K562 (cell line): ENCODE measurements around the gene DAGLA. TPM values are rescaled to one million over a fixed set of nuclear protein-coding genes. Genes with fewer than 3 reads are reported as not detected.

Experiments used
- ASH1L ChIP-seq: fragments of 450-650 bp; IDR thresholded peaks from 2 replicates; pipeline ENCODE4 v1.6.1; 2018; ENCODE audit warnings: borderline replicate concordance, mild to moderate bottlenecking, low read depth; ENCODE audit not compliant: partially characterized antibody
- BCLAF1 ChIP-seq, 2 experiments: fragments of 450-650 bp in 1 of 2; IDR thresholded peaks; 2 replicates each; pipeline ENCODE4 v1.6.1; 2011 to 2017; ENCODE audit warnings: low read depth in 2 of 2, antibody characterized with exemption in 1 of 2, borderline replicate concordance in 1 of 2, low read length in 1 of 2, mild to moderate bottlenecking in 1 of 2, mixed read lengths in 1 of 2; ENCODE audit not compliant: control insufficient read depth in 1 of 2
- EHMT2 ChIP-seq: fragments of 450-650 bp; IDR thresholded peaks from 2 replicates; pipeline ENCODE4 v1.6.1; 2018; ENCODE audit warnings: antibody characterized with exemption
- ETS1 ChIP-seq: conservative IDR thresholded peaks from 2 replicates; pipeline ENCODE4 v1.6.1; 2011; ENCODE audit warnings: low read depth, mild to moderate bottlenecking, low read length; ENCODE audit not compliant: control insufficient read depth
- GATAD2A ChIP-seq: fragments of 450-650 bp; IDR thresholded peaks from 2 replicates; pipeline ENCODE4 v1.6.1; 2017
- MTA1 ChIP-seq: fragments of 450-650 bp; IDR thresholded peaks from 2 replicates; pipeline ENCODE4 v1.6.1; 2017; ENCODE audit warnings: borderline replicate concordance
- MYNN ChIP-seq, 2 experiments: sonication (generic); formaldehyde crosslinking in 1 of 2; IDR thresholded peaks; 2 replicates each; pipeline versions ENCODE4 v1.5.0 to v1.6.1; 2016 to 2020; ENCODE audit warnings: antibody characterized with exemption in 1 of 2, missing genetic modification reagents in 1 of 2
- NCOA4 ChIP-seq: fragments of 450-650 bp; IDR thresholded peaks from 2 replicates; pipeline ENCODE4 v1.6.1; 2018; ENCODE audit warnings: mild to moderate bottlenecking; ENCODE audit not compliant: partially characterized antibody
- SAP30 ChIP-seq: fragments of 200-600 bp; sonication (generic); IDR thresholded peaks from 2 replicates; pipeline ENCODE4 v1.6.1; 2012; ENCODE audit warnings: borderline replicate concordance, low read depth, mild to moderate bottlenecking, moderate library complexity, low read length, control low read depth, inconsistent platforms; ENCODE audit not compliant: insufficient read depth, poor library complexity, severe bottlenecking
- SMAD1 ChIP-seq: fragments of 150-350 bp; IDR thresholded peaks from 2 replicates; pipeline ENCODE4 v1.6.1; 2014; ENCODE audit warnings: low read length, low read depth; ENCODE audit not compliant: partially characterized antibody
- SPI1 ChIP-seq: IDR thresholded peaks from 2 replicates; pipeline ENCODE4 v1.6.1; 2011; ENCODE audit warnings: low read depth, low read length, control low read depth, borderline replicate concordance
- SRSF7 ChIP-seq: fragments of 200-400 bp; formaldehyde crosslinking; optimal IDR thresholded peaks from 2 replicates; pipeline ENCODE3; 2017; ENCODE audit warnings: mild to moderate bottlenecking, low read depth, low read length
- STAT5B ChIP-seq: fragments of 250-450 bp; sonication (Bioruptor Pico); IDR thresholded peaks from 2 replicates; pipeline ENCODE4 v1.8.0; 2021; ENCODE audit warnings: mild to moderate bottlenecking, inconsistent platforms
- TOE1 ChIP-seq, 2 experiments: fragments of 450-650 bp in 1 of 2; sonication (generic) in 1 of 2; formaldehyde crosslinking in 1 of 2; IDR thresholded peaks; 2 replicates each; pipeline versions ENCODE4 v1.7.1 to v1.8.0; 2016 to 2022; ENCODE audit warnings: borderline replicate concordance in 2 of 2, mild to moderate bottlenecking in 2 of 2, antibody characterized with exemption in 1 of 2, inconsistent platforms in 1 of 2, low read depth in 1 of 2, missing genetic modification reagents in 1 of 2, moderate library complexity in 1 of 2
- U2AF2 ChIP-seq: fragments of 200-400 bp; formaldehyde crosslinking; optimal IDR thresholded peaks from 2 replicates; pipeline ENCODE3; 2017; ENCODE audit warnings: low read depth, mild to moderate bottlenecking, low read length
- USF2 ChIP-seq: sonication (generic); formaldehyde crosslinking; IDR thresholded peaks from 2 replicates; pipeline ENCODE4 v1.5.0; 2020; ENCODE audit warnings: missing genetic modification reagents
- XRCC4 ChIP-seq: IDR thresholded peaks from one replicate; pipeline ENCODE4 v1.6.1; 2011; ENCODE audit not compliant: insufficient read depth, insufficient read length; ENCODE audit errors: extremely low read depth
- ZNF12 ChIP-seq: sonication (generic); formaldehyde crosslinking; IDR thresholded peaks from 2 replicates; pipeline ENCODE4 v1.4.0; 2020; ENCODE audit warnings: mild to moderate bottlenecking, missing genetic modification reagents
- ZNF232 ChIP-seq: sonication (generic); formaldehyde crosslinking; IDR thresholded peaks from 2 replicates; pipeline ENCODE4 v1.8.0; 2022; ENCODE audit warnings: mild to moderate bottlenecking, missing genetic modification reagents
- ZNF408 ChIP-seq: fragments of 250-450 bp; sonication (Bioruptor Pico); IDR thresholded peaks from 2 replicates; pipeline ENCODE4 v1.4.0; 2020; ENCODE audit warnings: low read depth, mild to moderate bottlenecking, moderate library complexity
- ZNF561 ChIP-seq: fragments of 450-650 bp; formaldehyde crosslinking; conservative IDR thresholded peaks from 2 replicates; pipeline ENCODE4 v1.4.0; 2020; ENCODE audit warnings: mild to moderate bottlenecking, moderate library complexity
- ZNF668 ChIP-seq: fragments of 250-450 bp; sonication (Bioruptor Pico); IDR thresholded peaks from 2 replicates; pipeline ENCODE4 v1.8.0; 2022; ENCODE audit warnings: mild to moderate bottlenecking, inconsistent platforms
- ZSCAN29 ChIP-seq: fragments of 450-650 bp; IDR thresholded peaks from 2 replicates; pipeline ENCODE4 v1.6.1; 2017
- polyA plus RNA-seq, 8 experiments: library from polyadenylated mRNA; depleted of rRNA in 4 of 8; stranded (reverse) in 5 of 8; unstranded in 3 of 8; fragments of >200 nt; fragmentation: Nextera tagmentation in 2 of 8; fragmentation: Illumina TruSeq in 1 of 8; extraction: Ambion mirVana in 2 of 8; extraction: Trizol in 1 of 8; gene quantifications; 2 replicates each; pipeline versions ENCODE4 v1.2.1 to v1.2.3, GENCODE V29; 2011 to 2014; ENCODE audit warnings: inconsistent platforms in 1 of 8, missing spikeins in 1 of 8
- total RNA-seq, 7 experiments: library from RNA; depleted of rRNA in 6 of 7; stranded (reverse); fragments of >200 nt in 6 of 7; fragmentation: Illumina TruSeq in 2 of 7; extraction: Trizol in 2 of 7; gene quantifications; 2 replicates each; pipeline versions ENCODE4 v1.2.1 to v1.2.3, GENCODE V29; 2011 to 2021; ENCODE audit warnings: low replicate concordance in 1 of 7

DAGLA gene
- total and polyA plus RNA-seq, 9 of the 15 experiments (the other 6 are each of a cell fraction or from before 2014, with no cell fraction given) = 0.03 to 0.16 (median 0.04) TPM; not detected in 4

GRCh38 chr11:61747192-61747966 is 67.2 kb downstream of the DAGLA start (continued):
- TF ChIP-seq BCLAF1 (IDR thresholded peaks at IDR 0.05; ENCODE audit: borderline replicate concordance in 1 of 2, control insufficient read depth in 1 of 2, low read depth in 2 of 2, low read length in 1 of 2) (no peak), MYNN (IDR thresholded peaks at IDR 0.05) (0 out of 2 replicates have a peak, but pooled peaks have one; percentile 49), MYNN (CRISPR knock-in tag; IDR thresholded peaks at IDR 0.05) (no peak), TOE1 (IDR thresholded peaks at IDR 0.05; ENCODE audit: borderline replicate concordance) (peak; percentile 43; the same call in 1 of the 2 replicates), TOE1 (CRISPR knock-in tag; IDR thresholded peaks at IDR 0.05; ENCODE audit: borderline replicate concordance, low read depth) (no peak), STAT5B (no peak), ZNF561 (CRISPR knock-in tag) (no peak), ZSCAN29 (no peak), GATAD2A (0 out of 2 replicates have a peak, but pooled peaks have one; percentile 44), SMAD1 (no peak), ZNF408 (CRISPR knock-in tag) (no peak), USF2 (CRISPR knock-in tag) (no peak), SPI1 (no peak), ETS1 (no peak), U2AF2 (no peak), NCOA4 (no peak), EHMT2 (no peak), MTA1 (no peak), ZNF12 (CRISPR knock-in tag) (no peak), SAP30 (no peak), ZNF232 (CRISPR knock-in tag) (no peak), ZNF668 (no peak), XRCC4 (no peak), SRSF7 (no peak), ASH1L (no peak)
